NCI-H1694 treated with DMSO at 0.1 percent for 48 hours (cell line): ENCODE results near the gene FCF1.

ENCODE experiments used
- DNase-seq: peaks from one replicate; lab custom pipeline; 2025; lab: John Stamatoyannopoulos, UW

The FCF1 gene

GRCh38 chr14:74763803-74764531 lies 51.0 kb downstream of the FCF1 start:
- DNase-seq = no peak

- no peak for DNase-seq
Observed at GRCh38 chr14:74765721-74766120, 52.8 kb downstream of the FCF1 start.

GRCh38 chr14:74771399-74771798 lies 58.5 kb downstream of the FCF1 start:
- DNase-seq = no peak

GRCh38 chr14:74784634-74785033 lies 71.7 kb downstream of the FCF1 start:
- DNase-seq = no peak

GRCh38 chr14:74785056-74785613 lies 72.2 kb downstream of the FCF1 start:
- no peak for DNase-seq

GRCh38 chr14:74786796-74787315 lies 73.9 kb downstream of the FCF1 start:
- no peak for DNase-seq
